NCI-H1048 (cell line): Measurements from ENCODE around the gene FAM221B.

ENCODE experiments used
- DNase-seq: peaks from one replicate; lab custom pipeline; 2025; lab: John Stamatoyannopoulos, UW

FAM221B gene

DNA sequence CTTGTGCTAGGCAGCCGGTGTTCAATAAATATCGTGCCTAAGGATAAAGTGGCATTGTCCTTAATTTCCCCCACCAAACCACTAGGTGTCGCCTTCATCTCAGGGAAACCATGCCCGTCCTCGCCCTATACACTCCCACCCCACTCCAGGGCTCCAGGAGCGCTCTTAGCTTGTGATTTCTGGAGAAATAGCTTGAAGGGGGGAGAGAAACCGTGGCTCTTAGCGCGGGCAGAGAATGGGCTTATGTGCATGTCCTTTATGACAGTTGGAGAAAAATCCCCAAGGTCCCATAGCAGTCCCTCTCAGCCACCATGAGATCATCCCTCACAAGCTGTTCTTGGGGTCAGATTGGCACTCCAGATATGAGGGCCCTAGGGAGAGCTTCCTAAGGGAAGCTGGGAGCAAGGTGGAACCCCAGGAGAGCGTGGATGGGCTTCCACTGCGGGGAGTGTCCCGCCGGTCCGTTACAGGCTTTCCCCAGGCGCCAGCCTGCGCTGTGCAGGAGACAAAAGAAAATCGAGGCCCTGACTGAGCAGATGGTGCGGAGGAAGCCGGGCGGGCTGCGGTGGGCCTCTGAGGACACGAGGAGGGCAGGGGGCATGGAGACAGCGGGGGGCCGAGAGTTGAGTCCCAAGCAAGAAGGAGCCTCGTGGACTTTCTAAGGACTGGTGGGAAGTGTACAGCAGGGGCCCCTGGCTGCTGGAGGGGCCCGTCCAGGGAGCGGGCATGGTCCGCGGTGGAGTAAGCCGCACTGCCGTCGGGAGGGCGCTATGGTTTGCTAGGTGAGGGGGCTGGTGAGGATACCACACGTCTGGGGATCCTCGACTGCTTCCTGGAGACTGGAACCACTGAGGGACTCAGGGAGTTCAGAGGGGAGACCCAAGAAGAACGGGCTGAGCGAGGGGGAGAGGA lies 37.9 kb downstream of the FAM221B start:
- DNase-seq = no peak

DNA sequence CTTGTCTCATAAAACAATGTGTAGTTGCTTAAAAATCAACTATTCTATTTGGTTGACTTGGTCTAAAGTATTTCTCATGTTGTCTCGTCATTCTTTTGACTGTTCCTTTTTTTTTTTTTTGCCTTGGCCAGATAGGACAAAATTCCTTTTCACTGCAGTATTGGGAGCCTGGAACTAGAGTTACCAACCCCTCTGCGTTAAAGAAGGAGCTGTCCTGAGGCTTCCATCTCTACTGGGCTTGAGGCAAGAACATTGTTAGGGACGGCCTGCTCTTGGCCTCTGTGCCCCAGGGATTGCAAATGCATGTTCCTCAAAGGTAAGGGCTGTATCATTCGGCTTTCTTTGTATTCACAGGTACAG lies 38.5 kb downstream of the FAM221B start:
- no peak for DNase-seq

DNA sequence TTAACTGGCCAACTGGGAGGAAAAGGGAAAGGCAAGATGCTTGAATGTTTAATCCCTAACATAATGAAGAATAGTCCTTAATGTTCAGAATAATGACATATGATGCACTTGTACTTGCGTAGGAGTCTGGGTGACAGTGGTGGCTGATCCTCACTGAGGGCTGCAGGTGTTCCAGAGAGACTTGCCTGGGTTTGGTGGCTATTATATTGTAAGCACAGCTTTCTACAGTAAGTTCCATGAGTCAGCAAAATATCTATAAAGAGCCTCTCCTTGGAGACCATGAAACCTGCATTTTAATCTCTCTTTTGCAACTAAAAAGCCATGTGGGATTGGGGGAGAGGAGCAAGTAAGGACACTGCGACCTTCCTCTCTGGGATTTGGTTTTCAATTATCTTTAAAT lies 39.0 kb downstream of the FAM221B start:
- no peak for DNase-seq

DNA sequence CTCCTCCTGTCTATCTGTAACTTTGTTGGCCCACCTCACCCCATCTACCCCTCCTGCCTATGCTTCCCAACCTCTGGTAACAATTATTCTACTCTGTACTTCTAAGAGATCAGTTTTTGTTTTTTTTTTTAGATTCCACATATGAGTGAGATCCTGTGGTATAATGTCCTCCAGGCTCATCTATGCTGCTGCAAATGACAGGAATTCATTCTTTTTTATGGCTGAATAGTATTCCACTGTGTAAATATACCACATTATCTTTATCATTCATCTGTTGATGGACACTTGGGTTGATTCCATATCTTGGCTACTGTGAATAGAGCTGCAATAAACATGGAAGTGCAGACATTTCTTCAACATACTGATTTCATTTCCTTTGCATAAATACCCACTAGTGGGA lies 45.1 kb downstream of the FAM221B start:
- DNase-seq = no peak

DNA sequence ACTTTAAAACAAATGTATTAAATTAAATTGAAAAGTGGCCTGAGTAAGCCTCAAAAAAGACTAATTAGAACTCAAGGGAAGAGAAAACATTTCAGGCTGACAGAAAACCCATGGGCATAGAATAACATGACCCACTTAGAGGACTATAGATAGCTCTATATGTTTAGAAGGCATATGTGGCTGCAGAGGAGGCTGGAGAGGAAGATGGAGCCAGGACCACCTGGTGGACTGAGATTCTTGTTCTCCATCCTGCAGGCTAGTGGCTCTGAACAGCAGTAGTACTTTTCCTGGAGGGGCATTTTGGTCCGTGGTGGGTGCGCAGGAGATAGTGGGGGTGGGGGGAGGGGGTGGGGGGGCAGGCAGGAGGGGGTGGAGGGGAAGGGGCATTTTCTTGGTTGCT lies 47.5 kb downstream of the FAM221B start:
- DNase-seq = no peak

DNA sequence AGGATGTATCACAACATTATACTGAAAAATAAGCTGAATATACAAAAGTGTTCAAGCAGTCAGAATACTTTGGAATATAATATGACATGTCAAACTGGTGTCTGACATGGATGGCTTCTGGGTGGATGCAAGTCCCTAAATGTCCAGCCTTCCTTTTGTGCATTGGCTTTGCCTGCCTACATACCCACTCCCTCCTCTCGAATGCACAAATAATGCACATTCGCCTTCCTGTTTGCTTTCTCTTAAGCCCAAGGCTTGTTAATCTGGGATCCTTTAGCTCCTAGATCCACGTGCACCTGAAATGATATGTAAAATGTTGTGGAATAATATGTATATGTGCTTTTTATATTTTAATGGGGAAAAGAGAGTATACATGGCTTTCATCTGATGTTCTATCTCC lies 50.0 kb downstream of the FAM221B start:
- DNase-seq = no peak

DNA sequence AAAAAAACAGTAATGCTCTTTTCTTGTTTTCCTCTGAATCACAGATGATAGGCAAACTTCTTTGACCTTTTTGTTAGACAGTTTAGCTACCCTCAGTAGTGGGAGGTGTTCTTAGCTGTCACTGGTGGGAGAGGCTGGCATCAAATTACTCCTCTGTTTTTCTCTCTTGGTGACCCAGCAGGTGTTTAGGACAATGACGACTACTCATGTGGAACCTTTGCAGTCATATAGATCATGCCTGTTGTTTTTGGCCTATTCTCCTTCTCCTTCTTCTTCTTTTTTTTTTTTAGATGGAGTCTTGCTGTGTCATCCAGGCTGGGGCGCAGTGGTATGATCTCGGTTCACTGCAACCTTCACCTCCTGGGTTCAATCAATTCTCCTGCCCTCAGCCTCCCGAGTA lies 52.5 kb downstream of the FAM221B start:
- DNase-seq = no peak

DNA sequence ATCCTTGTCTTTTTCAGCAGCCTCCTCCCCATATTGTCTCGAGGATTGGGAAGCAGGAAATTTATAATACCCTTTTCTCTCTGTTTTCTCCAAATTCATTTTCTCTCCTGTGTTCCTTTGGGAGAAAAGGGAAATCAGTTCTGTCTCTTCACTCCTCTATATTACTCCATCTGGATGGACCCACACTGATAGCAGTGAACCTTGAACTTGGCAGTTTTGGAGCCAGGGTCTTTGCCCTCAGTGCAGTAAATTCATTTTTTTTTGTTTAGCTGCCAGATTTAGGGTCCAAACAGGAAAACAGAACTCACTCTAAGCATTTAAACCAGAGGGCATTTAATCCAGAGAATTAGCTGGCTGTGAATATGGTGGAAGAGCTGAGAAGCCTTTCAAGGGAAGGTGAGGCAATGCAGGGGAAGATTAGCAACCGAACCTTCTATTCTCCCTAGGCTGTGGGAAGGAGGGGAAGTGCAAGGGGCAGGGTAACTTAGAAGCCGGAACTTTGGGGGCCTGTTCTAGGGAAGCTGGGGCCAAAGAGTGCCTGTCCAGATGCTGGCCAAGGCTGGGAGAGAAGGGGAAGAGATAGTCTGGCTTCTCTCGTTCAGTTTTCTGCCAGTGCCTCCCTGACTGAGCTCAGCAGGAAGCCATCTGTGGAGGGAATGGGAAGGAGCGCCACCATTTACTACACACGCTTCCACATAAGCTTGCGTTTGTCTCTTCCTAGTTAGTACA lies 53.5 kb downstream of the FAM221B start:
- DNase-seq = no peak

DNA sequence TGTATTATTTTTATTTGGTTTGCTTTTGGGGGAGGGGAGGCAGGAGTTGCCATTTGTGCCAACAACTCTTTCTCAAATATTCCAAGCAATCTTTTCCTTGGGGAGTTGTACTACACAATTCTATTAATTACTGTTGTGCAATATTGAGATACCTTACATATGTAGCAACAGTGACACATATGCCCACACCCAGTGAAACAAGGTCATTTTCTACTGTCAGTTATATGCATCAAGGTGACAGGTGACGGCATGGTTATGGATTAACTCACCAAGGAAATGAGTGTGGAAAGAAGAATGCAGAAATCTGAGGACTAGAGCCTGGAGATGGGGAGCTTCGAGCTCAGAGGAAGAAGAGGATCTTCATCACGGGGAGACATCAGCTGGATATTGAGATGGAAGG lies 56.6 kb downstream of the FAM221B start:
- no peak for DNase-seq

DNA sequence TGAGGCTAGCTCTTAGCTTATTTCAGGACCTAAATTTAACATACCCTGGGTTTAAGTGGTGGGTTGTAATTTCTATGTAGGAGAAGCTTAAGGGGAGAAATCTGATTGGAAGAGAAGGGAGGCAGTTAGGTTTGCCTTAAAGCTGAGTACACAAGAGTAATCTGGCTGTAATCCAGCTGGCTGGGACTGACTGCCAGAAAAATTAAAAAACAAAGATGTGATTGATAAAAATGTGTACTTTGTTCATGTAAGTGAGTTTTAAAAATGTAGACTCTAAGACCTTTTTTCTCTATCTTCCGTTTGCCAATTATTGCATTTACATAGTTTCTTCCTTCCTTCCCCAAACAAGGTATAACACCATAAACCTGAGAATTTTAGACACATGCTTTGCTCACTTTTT lies 57.0 kb downstream of the FAM221B start:
- DNase-seq = peak; percentile 32

DNA sequence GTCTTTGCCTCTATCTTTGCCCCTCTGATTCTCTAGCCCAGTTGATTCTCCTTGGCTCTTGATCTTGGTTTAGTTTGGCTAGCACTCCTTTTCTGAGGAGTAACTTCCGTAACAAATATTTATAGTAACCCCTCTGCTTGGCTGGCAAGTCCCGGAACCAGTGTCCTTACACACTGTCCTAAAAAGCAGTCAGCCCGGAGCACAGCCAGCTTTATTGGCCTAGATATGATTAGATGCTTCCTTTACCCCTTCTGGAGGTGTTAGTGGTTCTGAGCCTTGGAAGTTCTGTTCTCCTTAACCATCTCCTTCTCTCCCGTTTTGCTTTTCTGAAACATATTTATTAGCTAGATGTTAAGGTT lies 57.5 kb downstream of the FAM221B start:
- DNase-seq = no peak

DNA sequence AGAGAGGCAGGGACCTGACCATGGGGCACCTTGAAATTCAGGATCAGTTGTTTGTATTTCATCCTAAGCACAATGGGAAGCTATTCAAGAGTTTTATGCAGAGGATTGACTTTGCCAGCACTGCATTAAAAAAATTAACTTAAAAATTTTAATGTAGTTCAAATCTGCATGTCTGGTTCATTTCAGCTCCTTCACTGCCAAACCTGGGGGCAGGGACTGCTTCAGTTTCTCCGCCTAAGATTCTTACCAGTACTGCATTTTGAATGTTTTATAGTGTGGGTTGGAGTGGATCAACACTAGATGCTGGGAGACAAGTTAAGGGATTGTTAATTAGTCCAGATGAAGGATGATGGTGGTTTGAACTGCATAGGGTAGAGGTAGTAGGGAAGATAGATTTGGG lies 58.8 kb downstream of the FAM221B start:
- DNase-seq = no peak

DNA sequence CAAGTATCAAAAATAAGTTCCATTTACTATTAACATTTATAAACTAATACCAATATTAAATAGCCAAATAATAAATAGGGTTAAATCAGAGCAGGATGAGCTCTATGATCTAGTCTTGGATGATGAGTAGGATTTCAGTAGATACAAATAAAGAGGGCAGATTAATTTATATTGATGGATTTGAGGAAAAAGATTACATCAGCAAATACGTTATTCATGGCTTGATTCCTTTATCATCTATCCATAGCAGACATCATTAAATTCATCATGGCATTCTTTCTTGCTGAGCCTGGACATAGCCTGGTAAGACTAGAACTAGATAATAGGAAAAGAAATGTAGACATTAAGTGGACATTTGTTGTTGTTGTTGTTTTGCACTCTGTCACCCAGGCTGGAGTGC lies 61.1 kb downstream of the FAM221B start:
- DNase-seq = no peak

DNA sequence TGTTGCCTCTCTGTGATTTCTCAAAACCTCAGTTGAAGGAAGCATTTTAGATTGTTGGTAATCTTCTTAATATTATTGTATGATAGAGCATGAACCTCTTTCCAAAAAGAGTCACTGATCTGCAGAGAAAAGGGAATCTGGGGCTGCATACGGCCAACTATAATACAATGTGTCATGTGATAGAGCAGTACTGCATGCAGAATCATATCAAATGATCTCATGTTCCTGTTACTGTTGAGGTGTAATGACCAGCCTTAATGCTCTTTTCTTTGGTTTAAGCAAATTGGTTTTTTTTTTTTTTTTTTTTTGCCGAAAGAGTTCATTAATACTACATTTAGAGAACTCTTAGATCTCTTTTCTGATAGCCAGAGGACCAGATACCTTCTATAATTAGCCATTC lies 61.5 kb downstream of the FAM221B start:
- no peak for DNase-seq
